HG02678 (cell line): ENCODE data around the gene RHEX.
"Not testable (repeated sequence)": the region's sequence is repeated elsewhere in the genome, so short reads cannot be mapped to it uniquely, and the experiment has no call there.

ENCODE experiments used
- ATAC-seq: cut with Tn5 transposase; IDR thresholded peaks from one replicate; pipeline ENCODE4 v1.9.1; 2021; ENCODE audit warnings: mild to moderate bottlenecking, moderate library complexity; ENCODE audit not compliant: unreplicated experiment

Gene RHEX

GRCh38 chr1:206030191-206030590, 22.8 kb upstream of the RHEX start:
- ATAC-seq = no peak

- ATAC-seq = peak; percentile 78
Measured at GRCh38 chr1:206030714-206031113, 22.3 kb upstream of the RHEX start.

GRCh38 chr1:206032380-206033140, 20.4 kb upstream of the RHEX start:
- ATAC-seq = no peak

- ATAC-seq = no peak
Measured at GRCh38 chr1:206035027-206035426, 17.9 kb upstream of the RHEX start.

GRCh38 chr1:206036663-206037455, 16.1 kb upstream of the RHEX start:
- ATAC-seq = no peak

- ATAC-seq = no peak
Measured at GRCh38 chr1:206037581-206037980, 15.4 kb upstream of the RHEX start.

- ATAC-seq = no peak
Measured at GRCh38 chr1:206039046-206039973, 13.7 kb upstream of the RHEX start.

- ATAC-seq = no peak
Measured at GRCh38 chr1:206040328-206040727, 12.6 kb upstream of the RHEX start.

- no peak for ATAC-seq
Measured at GRCh38 chr1:206041640-206042039, 11.3 kb upstream of the RHEX start.

GRCh38 chr1:206047271-206047670, 5.7 kb upstream of the RHEX start:
- ATAC-seq = no peak

- no peak for ATAC-seq
Measured at GRCh38 chr1:206048582-206048981, 4.4 kb upstream of the RHEX start.

- ATAC-seq = peak; percentile 53
Measured at GRCh38 chr1:206049293-206049692, 3.7 kb upstream of the RHEX start.

- no peak for ATAC-seq
Measured at GRCh38 chr1:206049919-206050600, 2.9 kb upstream of the RHEX start.

- ATAC-seq = peak; percentile 85
Measured at GRCh38 chr1:206050655-206051235, 2.2 kb upstream of the RHEX start.

GRCh38 chr1:206052231-206052865, 625 bp upstream of the RHEX start:
- not testable (repeated sequence) for ATAC-seq

- not testable (repeated sequence) for ATAC-seq
Measured at GRCh38 chr1:206053616-206054015, 643 bp downstream of the RHEX start.

- not testable (repeated sequence) for ATAC-seq
Measured at GRCh38 chr1:206055069-206055625, 2.2 kb downstream of the RHEX start.

GRCh38 chr1:206055639-206056323, 2.8 kb downstream of the RHEX start:
- ATAC-seq = not testable (repeated sequence)
